HG03575 (cell line): ENCODE measurements around the gene DLX4.

Source experiments
- ATAC-seq: cut with Tn5 transposase; IDR thresholded peaks from one replicate; pipeline ENCODE4 v1.9.1; 2021; ENCODE audit not compliant: unreplicated experiment, insufficient number of reproducible peaks, low FRiP score; ENCODE audit errors: extremely low read depth

DLX4 gene

GRCh38 chr17:49980703-49981197, 11.8 kb downstream of the DLX4 start:
- no peak for ATAC-seq

DNA sequence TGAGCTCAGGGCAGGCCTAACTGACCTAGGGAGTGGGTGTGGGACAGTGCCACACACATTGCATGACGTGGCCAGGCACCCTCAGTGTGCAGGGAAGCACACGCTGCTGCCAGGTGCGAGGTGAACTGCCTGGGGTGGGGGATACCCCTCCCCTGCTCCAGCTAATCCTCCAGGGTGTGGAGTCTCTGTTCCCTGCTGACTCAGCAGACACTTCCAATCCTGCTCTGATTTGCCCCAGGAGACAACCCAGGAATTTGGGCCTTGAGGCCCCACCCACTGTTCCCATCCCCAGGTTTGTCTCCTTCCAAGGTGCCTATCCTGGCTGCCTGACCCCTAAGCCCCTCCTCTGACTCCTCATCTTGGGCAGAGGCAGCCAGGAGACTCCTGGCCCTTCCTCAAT, 15.3 kb downstream of the DLX4 start:
- ATAC-seq = no peak

DNA sequence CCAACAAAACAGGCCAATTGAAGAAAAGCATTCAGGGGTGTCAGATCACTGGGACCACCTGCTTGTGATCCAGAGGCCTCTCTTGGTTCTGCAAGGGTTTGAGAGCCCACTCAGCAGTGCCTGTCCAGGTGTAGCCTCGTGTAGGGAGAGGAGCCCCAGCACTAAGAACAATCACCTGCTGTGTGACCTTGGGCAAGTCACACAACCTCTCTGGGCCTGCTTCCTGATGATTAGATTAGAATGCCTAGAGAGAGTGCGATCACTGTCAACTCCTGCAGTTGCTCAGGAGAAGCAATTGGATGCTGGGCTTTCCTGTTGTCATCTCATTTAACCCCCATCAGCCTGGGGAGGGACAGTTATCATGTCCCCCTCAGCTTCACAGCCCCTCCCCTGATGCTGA, 15.8 kb downstream of the DLX4 start:
- no peak for ATAC-seq

DNA sequence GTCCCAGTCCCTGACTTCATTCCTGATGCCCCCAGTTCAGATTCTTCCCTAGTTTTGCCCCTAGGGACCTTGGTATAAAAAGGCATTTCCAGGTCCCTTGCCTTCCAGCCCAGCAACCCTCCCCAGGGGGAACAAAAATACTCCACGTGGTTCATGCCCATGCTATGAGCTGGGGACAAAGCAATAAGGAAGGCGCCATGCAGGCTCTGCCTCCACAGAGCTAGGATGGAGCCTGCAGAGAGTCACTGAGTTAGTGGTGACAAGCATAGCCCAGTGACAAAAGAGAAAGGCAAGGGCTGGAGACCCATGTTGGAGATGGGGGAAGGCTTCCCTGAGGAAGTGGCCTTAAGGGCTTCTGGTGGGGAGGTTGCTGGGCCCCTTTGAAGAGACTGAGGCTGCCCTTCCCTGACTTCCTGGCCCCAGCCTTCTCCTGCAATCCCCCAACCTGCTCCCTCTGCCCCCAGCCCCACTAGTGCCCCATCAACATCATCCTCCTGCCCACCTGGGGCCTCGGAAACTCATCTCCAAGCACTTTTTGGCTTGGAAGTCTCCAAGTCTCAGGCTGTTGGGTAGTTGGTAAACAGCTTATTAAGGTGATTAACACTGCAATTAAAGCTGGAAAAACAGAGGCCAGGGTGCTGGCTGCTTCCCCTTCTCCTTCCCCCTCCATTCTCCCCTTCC, 16.5 kb downstream of the DLX4 start:
- ATAC-seq = no peak

GRCh38 chr17:49986396-49987289, 17.7 kb downstream of the DLX4 start:
- no peak for ATAC-seq

DNA sequence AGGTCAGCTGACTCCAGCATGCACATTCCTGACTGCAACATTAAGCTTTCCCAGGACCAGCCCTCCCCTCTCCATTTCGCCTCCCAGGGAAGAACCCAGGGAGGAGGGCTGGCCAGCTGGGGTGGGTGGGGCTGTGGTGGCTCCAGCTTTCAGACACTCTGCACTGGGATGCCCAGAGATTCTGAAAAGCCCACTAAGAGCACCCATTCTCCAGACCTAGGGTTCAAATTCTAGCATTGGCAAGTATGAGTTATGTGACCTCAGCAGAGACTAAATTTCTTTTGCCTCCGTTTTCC, 18.2 kb downstream of the DLX4 start:
- ATAC-seq = no peak

DNA sequence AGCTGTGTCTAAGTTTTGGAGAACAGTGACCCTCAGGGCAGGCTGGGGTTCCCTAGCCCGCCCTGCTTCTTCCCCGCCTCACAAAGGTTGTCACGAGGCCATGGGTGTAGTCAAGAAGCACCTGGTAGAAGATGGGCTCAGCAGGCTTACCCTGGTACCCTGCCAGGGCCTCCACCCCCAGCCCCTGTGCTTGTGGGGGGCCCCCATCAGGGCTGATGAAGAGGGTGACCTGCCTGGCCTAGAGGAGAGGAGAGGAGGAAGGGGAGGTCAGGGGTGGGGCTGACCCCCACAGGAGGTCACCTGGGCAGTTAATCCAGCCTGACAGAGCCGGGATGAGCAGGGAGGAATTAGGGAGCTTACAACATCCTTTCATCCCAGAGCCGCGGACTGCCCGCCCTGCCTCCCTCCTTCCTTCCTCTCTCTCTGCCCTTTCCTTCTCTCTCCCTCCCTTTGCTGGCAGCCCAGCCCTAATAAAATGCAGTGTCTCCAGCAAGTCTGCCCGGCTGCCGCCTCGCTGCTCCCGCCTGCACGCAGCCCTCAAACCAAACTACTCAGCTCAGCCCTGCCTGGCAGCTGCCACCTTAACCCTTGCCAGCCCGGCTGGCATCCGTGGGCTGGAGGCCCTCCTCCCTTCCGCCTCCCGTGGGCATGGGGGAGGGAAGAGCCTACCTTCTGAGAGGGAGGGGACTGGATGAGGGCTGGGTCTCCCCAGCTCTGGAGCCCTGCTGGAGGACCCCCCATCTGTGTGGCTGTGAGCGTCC, 18.9 kb downstream of the DLX4 start:
- ATAC-seq = no peak

DNA sequence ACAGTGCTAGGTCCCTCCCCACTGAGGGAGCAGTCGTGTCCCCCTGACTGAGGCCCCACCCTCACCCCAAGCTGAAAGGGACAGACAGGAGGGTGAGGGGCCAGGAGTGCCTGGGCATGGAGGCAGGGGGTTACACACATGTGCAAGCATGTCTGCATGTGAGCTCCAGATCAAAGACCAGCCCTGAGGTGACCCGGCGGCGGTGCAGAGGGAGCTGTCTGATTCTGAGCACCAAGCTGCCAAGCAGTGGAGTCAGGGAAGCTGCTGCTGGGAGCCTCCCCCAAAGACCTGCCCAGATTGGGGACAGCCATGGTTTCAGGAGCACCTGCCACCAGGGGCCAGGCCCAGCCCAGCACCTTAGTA, 20.5 kb downstream of the DLX4 start:
- no peak for ATAC-seq

DNA sequence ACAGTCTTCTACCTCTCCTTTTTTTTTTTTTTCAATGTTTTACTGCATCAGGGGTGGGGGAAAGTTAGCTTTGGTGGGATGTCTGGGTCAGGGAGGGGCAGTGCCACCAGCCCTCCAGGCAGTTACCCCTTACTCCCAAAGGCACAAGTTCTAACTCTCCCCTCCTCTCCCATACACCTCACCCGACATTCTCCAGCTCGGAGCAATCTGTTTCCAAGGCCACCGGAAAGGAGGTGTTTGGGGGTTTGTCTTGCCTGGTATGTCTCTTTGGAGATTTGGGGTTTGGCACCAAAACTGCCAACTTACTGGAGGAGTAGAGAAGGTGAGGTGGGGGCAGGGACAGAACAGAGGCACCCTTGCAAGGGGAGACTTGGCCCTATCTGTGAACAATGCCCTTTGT, 21.3 kb downstream of the DLX4 start:
- ATAC-seq = no peak

GRCh38 chr17:49990921-49991320, 21.9 kb downstream of the DLX4 start:
- ATAC-seq = no peak

DNA sequence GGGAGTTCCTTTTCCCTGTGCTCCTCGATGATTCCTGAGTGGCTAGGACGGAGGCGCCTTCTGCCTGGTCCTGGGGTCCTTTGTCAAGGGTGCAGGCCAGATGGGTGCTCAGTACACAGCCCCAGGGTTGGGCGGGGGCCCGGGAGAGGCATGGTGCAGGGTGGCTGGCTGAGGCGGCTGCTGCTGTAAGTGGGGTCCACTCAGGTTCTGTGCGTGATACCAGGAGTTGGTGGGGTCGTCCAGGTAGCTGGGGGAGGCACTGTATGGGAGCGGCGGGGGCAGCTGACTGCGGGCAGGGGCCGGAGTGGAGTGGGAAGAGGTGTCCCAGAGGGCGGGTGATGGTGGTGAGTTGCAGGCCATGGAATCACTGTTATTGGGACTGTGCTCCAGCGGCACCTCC, 22.4 kb downstream of the DLX4 start:
- ATAC-seq = no peak

GRCh38 chr17:49992191-49992932, 23.4 kb downstream of the DLX4 start:
- no peak for ATAC-seq

GRCh38 chr17:49992933-49993422, 24.0 kb downstream of the DLX4 start:
- no peak for ATAC-seq

DNA sequence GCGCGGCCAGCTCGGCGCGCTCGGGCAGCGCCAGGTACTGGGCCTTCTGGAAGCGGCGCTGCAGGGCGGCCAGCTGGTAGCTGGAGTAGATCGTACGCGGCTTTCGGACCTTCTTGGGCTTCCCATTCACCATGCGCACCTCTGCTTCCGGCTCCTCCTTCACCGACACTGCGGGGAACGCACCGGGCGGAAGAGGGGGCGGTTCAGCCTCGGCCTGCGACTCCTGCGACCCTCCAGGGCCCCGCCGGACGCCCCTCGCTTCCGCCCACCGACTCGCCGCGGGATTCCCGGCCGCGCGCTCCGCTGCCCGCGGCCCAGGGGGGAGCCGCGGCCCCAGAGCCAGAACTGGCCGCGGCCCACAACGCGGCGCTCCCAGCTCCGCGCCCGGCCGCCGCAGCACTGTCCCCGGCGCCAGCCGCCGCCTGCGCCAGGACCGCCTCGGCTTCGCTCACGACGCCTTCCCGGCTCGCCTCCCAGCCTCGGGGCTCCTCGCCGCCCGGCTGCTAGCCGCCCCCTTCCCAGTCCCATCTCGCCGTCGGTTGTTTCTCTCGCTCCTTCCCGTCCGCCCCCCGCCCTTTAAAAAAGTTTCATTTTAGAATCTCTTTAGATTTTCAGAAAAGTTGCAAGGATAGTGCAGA, 24.6 kb downstream of the DLX4 start:
- no peak for ATAC-seq

GRCh38 chr17:49994085-49995054, 25.4 kb downstream of the DLX4 start:
- ATAC-seq = no peak

GRCh38 chr17:49995055-49995738, 26.2 kb downstream of the DLX4 start, which contains the start of gene DLX3:
Gene DLX3, minus strand, starts transcription at chr17:49995224. Its CDS starts 226 bp downstream, at chr17:49994998.
- ATAC-seq = no peak

GRCh38 chr17:49996121-49996494, 27.1 kb downstream of the DLX4 start:
- ATAC-seq = no peak
